Measurements from ENCODE around the gene COX7A1. TPM values are rescaled to one million over a fixed set of nuclear protein-coding genes. Genes with fewer than 3 reads are reported as not detected.
"Not testable (repeated sequence)": the region's sequence is repeated elsewhere in the genome, so short reads cannot be mapped to it uniquely, and the experiment has no call there.

The COX7A1 gene
- total and polyA plus RNA-seq, 11 donors: 414 to 2,982 (median 2,187) TPM

- Histone ChIP-seq H3K4me1 (no peaks in the 10 kb centered on the region), H3K4me3 (no peak overlapping the region), H3K36me3 (peaks cover 0 to 58% (median 29%) of the 10 kb centered on the region in 9 donors), H3K27me3 (no peaks in the 10 kb centered on the region), H3K27ac (no peak overlapping the region), H3K9me3 (no peaks in the 10 kb centered on the region)
- intact Hi-C loops (cut with DNase I): no loop called here
- no peak for DNase-seq
- TF ChIP-seq POLR2A (IDR thresholded peaks at IDR 0.05) (no peak), CTCF (IDR thresholded peaks at IDR 0.05) (no peak)
- 93 to 98% (median 96%) methylated on average over 2 of the region's 2 CpGs for WGBS, 4 donors
- no peak for ATAC-seq
Observed at GRCh38 chr19:36196249-36196648, 44.0 kb upstream of the COX7A1 start.

- peaks cover 0 to 28% (median 18%) of the 10 kb centered on the region in 9 donors for H3K36me3 ChIP-seq
- 91 to 93% (median 92%) methylated on average over 5 of the region's 5 CpGs for WGBS, 4 donors
- intact Hi-C loops (cut with DNase I): loop anchor here in 1 of 10 donors (10.0 kb wide), 1 partner anchor 308 kb away; no protein-coding TSS in a partner anchor
- not testable (repeated sequence) for H3K4me1 ChIP-seq, H3K27ac ChIP-seq, DNase-seq, ATAC-seq, H3K27me3 ChIP-seq, H3K4me3 ChIP-seq, H3K9me3 ChIP-seq
Observed at GRCh38 chr19:36186722-36187121, 34.5 kb upstream of the COX7A1 start.

- peaks cover 0 to 9% (median 0%) of the 10 kb centered on the region in 12 donors for H3K4me1 ChIP-seq
- H3K4me3 ChIP-seq: no peak overlapping the region
- 48 to 63% (median 57%) methylated on average over 10 of the region's 10 CpGs for WGBS, 4 donors
- ATAC-seq: peak; percentile 90 to 94 (median 92)
- intact Hi-C loops (cut with DNase I): loop anchor here in 1 of 10 donors (10.0 kb wide), 1 partner anchor 312 kb away; no protein-coding TSS in a partner anchor
- peak overlapping the region in 6 of 12 donors; percentile 50 to 75 (median 65) for H3K27ac ChIP-seq
- DNase-seq: peak in 4 of 5 donors; percentile 31 to 57 (median 52)
- no peaks in the 10 kb centered on the region for H3K27me3 ChIP-seq
- no peaks in the 10 kb centered on the region for H3K9me3 ChIP-seq
- TF ChIP-seq CTCF (IDR thresholded peaks at IDR 0.05): no peak
- TF ChIP-seq POLR2A (IDR thresholded peaks at IDR 0.05): no peak
- peaks cover 0 to 22% (median 16%) of the 10 kb centered on the region in 9 donors for H3K36me3 ChIP-seq
Observed at GRCh38 chr19:36183245-36183628, 31.0 kb upstream of the COX7A1 start.

- H3K36me3 ChIP-seq: peaks cover 0 to 22% (median 16%) of the 10 kb centered on the region in 9 donors
- ATAC-seq: peak in 3 of 4 donors; percentile 23 to 34 (median 24)
- intact Hi-C loops (cut with DNase I): loop anchor here in 1 of 10 donors (10.0 kb wide), 1 partner anchor 312 kb away; no protein-coding TSS in a partner anchor
- WGBS, 4 donors: 79 to 85% (median 83%) methylated on average over 17 of the region's 17 CpGs
- H3K4me1 ChIP-seq: peaks cover 0 to 9% (median 0%) of the 10 kb centered on the region in 12 donors
- no peaks in the 10 kb centered on the region for H3K27me3 ChIP-seq
- peak overlapping the region in 6 of 12 donors; percentile 50 to 75 (median 62) for H3K27ac ChIP-seq
- TF ChIP-seq CTCF (IDR thresholded peaks at IDR 0.05) (no peak), POLR2A (IDR thresholded peaks at IDR 0.05) (no peak)
- no peaks in the 10 kb centered on the region for H3K9me3 ChIP-seq
- H3K4me3 ChIP-seq: no peak overlapping the region
- DNase-seq: no peak
Observed at GRCh38 chr19:36182612-36183244, 30.5 kb upstream of the COX7A1 start.

- H3K27ac ChIP-seq, DNase-seq, H3K4me1 ChIP-seq, ATAC-seq, H3K27me3 ChIP-seq, H3K4me3 ChIP-seq, H3K9me3 ChIP-seq: not testable (repeated sequence)
- 46 to 72% (median 62%) methylated on average over 2 of the region's 2 CpGs for WGBS, 4 donors
- H3K36me3 ChIP-seq: peaks cover 0 to 22% (median 12%) of the 10 kb centered on the region in 9 donors
- intact Hi-C loops (cut with DNase I): loop anchor here in 1 of 10 donors (10.0 kb wide), 1 partner anchor 124 kb away; the partner anchor contains the start of genes THAP8 and WDR62
Observed at GRCh38 chr19:36179077-36179476, 26.8 kb upstream of the COX7A1 start.

- not testable (repeated sequence) for ATAC-seq, DNase-seq, H3K4me3 ChIP-seq, H3K9me3 ChIP-seq, H3K27me3 ChIP-seq, H3K36me3 ChIP-seq, H3K27ac ChIP-seq
- peaks cover 0 to 19% (median 11%) of the 10 kb centered on the region in 12 donors for H3K4me1 ChIP-seq
- WGBS, 4 donors: 75 to 86% (median 86%) methylated on average over 8 of the region's 8 CpGs
- intact Hi-C loops (cut with DNase I): loop anchor here in 8 of 10 donors (2.0 to 10.0 kb wide), 5 partner anchors 49 to 119 kb away; partner anchors contain the start of genes THAP8 (in 1 of the 8) and WDR62 (in 1 of the 8)
Observed at GRCh38 chr19:36173846-36174245, 21.6 kb upstream of the COX7A1 start.

All from heart left ventricle (tissue), 16 donors.